ENCODE measurements around the gene RPL3.

Gene RPL3

GRCh38 chr22:39316440-39317083, 2.9 kb downstream of the RPL3 start:
- peak; percentile 53 for DNase-seq

DNA sequence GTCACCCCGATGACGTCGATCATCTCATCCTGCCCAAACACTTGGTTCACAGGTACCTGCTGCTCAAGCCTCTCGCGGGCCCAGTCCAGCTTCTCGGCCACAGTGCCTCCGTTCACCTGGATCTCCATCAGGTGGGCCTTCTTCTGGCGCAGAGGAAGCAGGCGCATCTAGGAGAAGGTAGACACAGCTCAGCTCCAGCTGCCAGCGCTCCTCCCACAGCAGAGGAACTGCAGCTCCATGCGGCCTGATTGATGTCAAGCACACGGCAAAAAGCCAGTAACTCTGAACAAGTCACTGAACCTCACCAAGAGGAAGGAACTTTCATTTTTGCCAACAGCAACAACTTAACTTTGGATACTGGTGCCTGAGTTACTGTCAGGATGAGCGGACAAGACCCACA, 4.0 kb downstream of the RPL3 start:
- DNase-seq: no peak

DNA sequence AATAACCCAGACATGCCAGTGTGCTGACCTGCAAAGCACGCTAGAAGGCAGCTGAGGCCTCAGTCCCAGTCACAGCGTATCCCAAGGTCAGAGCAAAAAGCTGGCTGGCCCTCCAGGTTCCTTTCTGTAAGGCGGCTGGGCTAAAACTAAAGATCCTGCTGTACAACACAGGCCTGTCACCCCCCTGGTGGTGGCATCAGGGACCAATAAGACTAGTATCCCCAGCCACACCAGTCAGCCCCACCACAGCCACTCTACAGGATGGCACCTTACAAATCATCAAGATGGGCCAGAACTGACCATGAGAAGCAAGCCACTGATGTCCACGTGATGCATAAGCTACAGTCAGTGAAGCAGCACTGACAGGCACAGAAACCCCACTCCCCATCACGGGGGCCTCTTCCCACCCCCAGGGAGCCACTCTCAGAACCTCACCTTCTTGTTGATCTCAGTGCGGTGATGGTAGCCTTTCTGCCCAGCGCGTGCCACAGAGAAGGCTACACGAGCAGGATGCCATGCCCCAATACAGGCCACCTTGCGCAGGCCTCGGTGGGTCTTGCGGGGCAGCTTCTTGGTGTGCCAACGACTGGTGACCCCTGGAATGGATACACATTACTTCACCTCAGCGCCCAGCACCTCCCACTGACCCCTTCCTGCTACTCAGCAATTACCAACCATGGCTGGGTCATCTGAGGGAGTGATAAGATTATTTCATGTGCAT, 5.0 kb downstream of the RPL3 start:
- no peak for DNase-seq

DNA sequence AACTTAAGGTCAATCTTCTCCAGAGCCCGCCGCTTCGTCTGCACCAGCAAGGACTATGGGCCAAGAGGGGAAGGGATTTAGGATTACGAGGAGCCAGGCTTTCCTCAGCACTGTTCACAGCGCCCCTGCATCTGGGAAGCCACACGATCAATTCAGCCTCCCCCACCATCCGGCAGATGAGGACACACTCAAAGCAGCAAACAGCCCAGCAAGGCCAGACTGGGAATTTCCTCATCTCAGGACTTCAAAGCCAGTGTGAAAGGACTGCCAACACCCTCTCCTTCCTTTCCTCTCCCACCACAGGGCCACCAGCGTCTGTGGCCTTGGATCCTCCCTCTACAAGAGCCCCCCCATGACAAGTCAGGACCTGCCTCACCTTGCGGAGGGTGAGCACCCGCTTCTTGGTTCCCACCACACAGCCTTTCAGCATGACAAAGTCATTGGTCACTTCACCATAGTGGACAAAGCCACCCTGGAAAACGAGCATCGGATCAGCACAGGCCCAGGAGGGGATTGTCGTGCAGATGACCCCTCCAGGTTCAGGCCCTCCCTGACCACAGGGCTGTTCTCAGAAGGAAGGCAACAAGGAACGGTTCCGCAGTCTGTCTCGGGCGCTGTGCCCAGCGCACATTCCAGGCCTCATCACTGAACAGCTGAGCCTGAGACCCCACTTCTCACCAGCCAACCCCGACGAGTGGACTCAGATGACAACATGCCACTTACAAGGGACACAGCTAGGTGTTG, 6.0 kb downstream of the RPL3 start:
- DNase-seq: no peak

DNA sequence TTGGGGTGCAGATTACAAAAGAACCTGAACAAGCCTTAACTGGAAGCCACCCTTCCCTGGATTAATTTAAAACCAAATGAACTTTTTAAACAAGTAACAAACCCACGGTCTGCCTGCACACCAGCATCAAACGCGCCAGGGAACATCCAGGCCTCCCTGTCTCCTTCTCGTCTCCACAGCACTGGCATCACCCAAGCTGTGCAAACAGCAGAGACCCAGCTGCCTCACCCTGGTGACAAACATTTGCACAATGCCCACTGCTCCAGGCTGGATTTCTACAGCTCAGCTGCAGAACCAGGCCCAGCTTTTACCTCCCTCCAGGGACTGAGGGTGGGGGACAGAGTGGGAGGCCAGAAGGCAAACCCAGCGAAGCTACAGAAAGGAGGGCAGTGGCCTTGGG, 7.0 kb downstream of the RPL3 start:
- DNase-seq: no peak

- DNase-seq: no peak
Measured at GRCh38 chr22:39311592-39312400, 7.6 kb downstream of the RPL3 start.

GRCh38 chr22:39309881-39310714, 9.3 kb downstream of the RPL3 start:
- DNase-seq: no peak

- no peak for DNase-seq
Measured at GRCh38 chr22:39309364-39309861, 10.0 kb downstream of the RPL3 start.

- peak; percentile 86 for DNase-seq
Measured at GRCh38 chr22:39308614-39309363, 10.6 kb downstream of the RPL3 start.

GRCh38 chr22:39306456-39307361, 12.7 kb downstream of the RPL3 start:
- DNase-seq: no peak

DNA sequence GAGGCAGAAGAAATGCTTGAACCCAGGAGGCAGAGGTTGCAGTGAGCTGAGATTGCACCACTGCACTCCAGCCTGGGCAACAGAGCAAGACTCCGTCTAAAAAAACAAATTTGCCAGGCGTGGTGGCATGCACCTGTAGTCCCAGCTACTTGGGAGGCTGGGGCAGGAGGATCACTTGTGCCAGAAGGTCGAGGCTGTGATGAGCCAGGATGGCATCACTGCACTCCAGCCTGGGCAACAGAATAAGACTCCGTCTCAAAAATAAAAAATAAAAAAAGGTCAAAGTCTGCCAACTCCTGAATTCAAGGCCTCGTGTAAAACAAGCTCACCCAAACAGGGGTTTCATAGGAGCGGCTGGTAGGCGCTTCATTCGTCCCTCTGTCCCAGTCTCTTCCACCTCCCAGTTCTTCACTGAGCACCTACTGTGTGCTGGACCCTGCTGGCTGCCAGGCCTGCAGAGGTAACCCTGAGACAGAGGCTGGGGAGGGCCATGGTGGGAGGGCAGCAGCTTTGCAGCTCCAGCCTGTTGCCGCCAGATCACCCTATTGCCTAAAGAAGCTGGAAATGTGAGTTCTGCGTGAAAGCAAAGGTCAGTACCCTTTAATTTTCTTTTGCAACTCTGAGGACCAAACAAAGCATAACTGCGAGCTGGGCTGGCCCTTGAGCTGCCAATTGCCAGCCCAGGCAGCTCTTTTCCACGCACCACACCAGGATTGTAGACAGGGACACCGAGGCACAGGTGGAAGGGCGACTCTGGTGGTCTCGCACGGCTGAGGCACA, 15.3 kb downstream of the RPL3 start:
- no peak for DNase-seq

DNA sequence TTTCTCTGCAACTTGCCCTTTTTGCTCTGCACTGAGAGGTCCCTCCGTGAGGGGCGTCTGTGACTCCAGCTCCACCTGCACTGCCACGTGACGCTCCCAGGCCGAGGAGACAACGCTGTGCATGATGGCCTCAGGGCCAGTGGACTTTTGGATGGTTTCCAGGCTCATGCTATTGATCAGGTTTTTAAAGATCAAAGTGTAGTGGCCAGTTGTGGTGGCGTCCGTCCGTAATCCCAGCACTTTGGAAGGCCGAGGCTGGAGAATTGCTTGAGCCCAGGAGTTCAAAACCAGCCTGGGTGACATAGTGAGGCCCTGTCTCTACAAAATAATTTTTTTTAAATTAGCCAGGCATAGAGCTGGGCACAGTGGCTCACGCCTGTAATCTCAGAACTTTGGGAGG, 16.1 kb downstream of the RPL3 start:
- no peak for DNase-seq

GRCh38 chr22:39302431-39302960, 16.9 kb downstream of the RPL3 start:
- DNase-seq: no peak

DNA sequence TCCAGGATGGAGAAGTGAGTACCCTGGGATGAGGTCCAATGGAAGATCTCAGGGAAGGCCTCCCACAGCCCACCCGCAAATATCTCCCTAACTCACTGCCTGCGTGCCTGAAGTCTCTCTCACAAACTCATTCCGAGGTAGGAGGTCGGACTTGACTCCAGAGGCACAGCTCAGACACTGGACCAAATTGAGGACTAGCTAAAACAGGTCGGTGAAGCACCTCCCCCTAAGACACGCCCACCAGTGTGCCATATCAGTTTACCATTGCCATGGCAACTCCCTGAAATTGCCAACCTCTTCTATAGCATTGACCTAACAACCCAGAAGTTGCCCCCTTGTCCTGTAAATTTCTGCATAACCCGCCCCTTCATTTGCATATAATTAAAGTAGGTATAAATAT, 17.5 kb downstream of the RPL3 start:
- no peak for DNase-seq

GRCh38 chr22:39301108-39301507, 18.3 kb downstream of the RPL3 start:
- no peak for DNase-seq

GRCh38 chr22:39300186-39300830, 19.1 kb downstream of the RPL3 start:
- DNase-seq: no peak

GRCh38 chr22:39299829-39300178, 19.6 kb downstream of the RPL3 start:
- no peak for DNase-seq

GRCh38 chr22:39298241-39298987, 21.0 kb downstream of the RPL3 start:
- no peak for DNase-seq
